GM20431 (cell line): ENCODE data around the gene SRGAP1.
"Not testable (repeated sequence)": the region's sequence is repeated elsewhere in the genome, so short reads cannot be mapped to it uniquely, and the experiment has no call there.

ENCODE experiments used
- in situ Hi-C: fragments of 300-500 bp; cut with MseI, MboI; formaldehyde crosslinking; loops from one replicate; pipeline ENCODE4 v1.15.0; 2020; ENCODE audit warnings: low sequenced_read_pairs; ENCODE audit not compliant: unreplicated experiment

The SRGAP1 gene

GRCh38 chr12:63836046-63836445, 8.5 kb upstream of the SRGAP1 start:
- in situ Hi-C loops, result no loop called here

GRCh38 chr12:63836936-63837335, 7.6 kb upstream of the SRGAP1 start:
- in situ Hi-C loops, result no loop called here

- in situ Hi-C loops, result no loop called here
These were observed 6.1 kb upstream of the SRGAP1 start for GRCh38 chr12:63838411-63838810.

- in situ Hi-C loops, result loop anchor here (10.0 kb wide), 1 partner anchor 414 kb away; no protein-coding TSS in a partner anchor
These were observed 3.5 kb upstream of the SRGAP1 start for GRCh38 chr12:63841011-63841410.

GRCh38 chr12:63841571-63841970, 2.9 kb upstream of the SRGAP1 start:
- in situ Hi-C loops, result loop anchor here (10.0 kb wide), 1 partner anchor 413 kb away; no protein-coding TSS in a partner anchor

- in situ Hi-C loops, result loop anchor here (10.0 kb wide), 1 partner anchor 412 kb away; no protein-coding TSS in a partner anchor
These were observed 1.8 kb upstream of the SRGAP1 start for GRCh38 chr12:63842750-63843149.

GRCh38 chr12:63843254-63843720, 1.2 kb upstream of the SRGAP1 start:
- in situ Hi-C loops, result loop anchor here (10.0 kb wide), 1 partner anchor 412 kb away; no protein-coding TSS in a partner anchor

- in situ Hi-C loops, result loop anchor here (10.0 kb wide), 1 partner anchor 411 kb away; no protein-coding TSS in a partner anchor
These were observed 644 bp upstream of the SRGAP1 start for GRCh38 chr12:63843721-63844390.

- in situ Hi-C loops, result loop anchor here (10.0 kb wide), 1 partner anchor 409 kb away; no protein-coding TSS in a partner anchor
These were observed 1.2 kb downstream of the SRGAP1 start for GRCh38 chr12:63845726-63846125.

- in situ Hi-C loops, result loop anchor here (10.0 kb wide), 1 partner anchor 408 kb away; no protein-coding TSS in a partner anchor
These were observed 1.9 kb downstream of the SRGAP1 start for GRCh38 chr12:63846238-63846967.

GRCh38 chr12:63848450-63848849, 4.0 kb downstream of the SRGAP1 start:
- in situ Hi-C loops, result loop anchor here (10.0 kb wide), 1 partner anchor 406 kb away; no protein-coding TSS in a partner anchor

- in situ Hi-C loops, result loop anchor here (10.0 kb wide), 1 partner anchor 406 kb away; no protein-coding TSS in a partner anchor
These were observed 4.7 kb downstream of the SRGAP1 start for GRCh38 chr12:63849106-63849620.

- in situ Hi-C loops, result loop anchor here (10.0 kb wide), 1 partner anchor 405 kb away; no protein-coding TSS in a partner anchor
These were observed 5.1 kb downstream of the SRGAP1 start for GRCh38 chr12:63849641-63850040.

- in situ Hi-C loops, result no loop called here
These were observed 9.5 kb downstream of the SRGAP1 start for GRCh38 chr12:63853978-63854377.

GRCh38 chr12:63855299-63855698, 10.8 kb downstream of the SRGAP1 start:
- in situ Hi-C loops, result no loop called here

GRCh38 chr12:63857771-63858670, 13.5 kb downstream of the SRGAP1 start:
- in situ Hi-C loops, result no loop called here

GRCh38 chr12:63859880-63860279, 15.4 kb downstream of the SRGAP1 start:
- in situ Hi-C loops, result not testable (repeated sequence)

GRCh38 chr12:63862187-63862968, 17.9 kb downstream of the SRGAP1 start:
- in situ Hi-C loops, result no loop called here

GRCh38 chr12:63862969-63863230, 18.4 kb downstream of the SRGAP1 start:
- in situ Hi-C loops, result no loop called here
